Uterus (tissue), 4 donors: ENCODE measurements around the gene ARSB. TPM values are rescaled to one million over a fixed set of nuclear protein-coding genes. Genes with fewer than 3 reads are reported as not detected.

Source experiments
- DNase-seq, 2 donors: peaks; one replicate each; pipeline ENCODE4 v3.0.0-alpha.2; 2019 to 2020
- H3K27ac ChIP-seq, 2 donors: fragments of 200-600 bp; sonication (generic); 1 replicate in 1 of 2; 2 replicates in 1 of 2; pipeline ENCODE4 v1.5.1; 2016 to 2018
- H3K27me3 ChIP-seq, 2 donors: fragments of 200-600 bp; sonication (generic); one replicate each; pipeline ENCODE4 v1.5.1; 2018 to 2019; ENCODE audit warnings: control low read depth in 1 of 2
- H3K36me3 ChIP-seq, 2 donors: fragments of 200-600 bp; sonication (generic); one replicate each; pipeline ENCODE4 v1.5.1; 2019; ENCODE audit warnings: control low read depth in 1 of 2
- H3K4me1 ChIP-seq, 2 donors: fragments of 200-600 bp; sonication (generic); one replicate each; pipeline ENCODE4 v1.5.1; 2018 to 2019; ENCODE audit warnings: control low read depth in 1 of 2
- H3K4me3 ChIP-seq, 2 donors: fragments of 200-600 bp; sonication (generic); 1 replicate in 1 of 2; 2 replicates in 1 of 2; pipeline ENCODE4 v1.5.1; 2018 to 2019; ENCODE audit warnings: mild to moderate bottlenecking in 1 of 2
- H3K9me3 ChIP-seq, 2 donors: fragments of 200-600 bp; sonication (generic); one replicate each; pipeline ENCODE4 v1.5.1; 2019; ENCODE audit warnings: control low read depth in 1 of 2
- CTCF ChIP-seq, 4 experiments: fragments of 200-600 bp in 2 of 4; fragments of 450-650 bp in 2 of 4; sonication (generic) in 2 of 4; IDR thresholded peaks; one replicate each; pipeline ENCODE4 v1.5.1; 2016 to 2019; ENCODE audit warnings: antibody characterized with exemption in 4 of 4, mild to moderate bottlenecking in 2 of 4, moderate library complexity in 1 of 4
- POLR2A ChIP-seq, 2 donors: fragments of 450-650 bp; IDR thresholded peaks; one replicate each; pipeline ENCODE4 v1.6.1; 2016; ENCODE audit warnings: antibody characterized with exemption in 2 of 2, mild to moderate bottlenecking in 1 of 2, moderate library complexity in 1 of 2
- intact Hi-C: fragments of 100-400 bp; cut with DNase I; formaldehyde crosslinking; loops from one replicate; pipeline ENCODE4 v1.15.1; 2023; ENCODE audit warnings: low total_unique reads
- total RNA-seq, 4 donors: library from RNA; depleted of rRNA in 3 of 4; stranded (reverse); fragments of >200 nt in 3 of 4; gene quantifications; one replicate each; pipeline versions ENCODE4 v1.1.0 to v1.2.4, GENCODE V29; 2014 to 2023
- donor health status: DM: yes; HTN: yes; CAD: no.

Gene ARSB
- 10 to 100 TPM in 3 of 4 donors, 1 to 10 TPM in 1; 10.0 to 22.7 (median 15.1) TPM for total RNA-seq

DNA sequence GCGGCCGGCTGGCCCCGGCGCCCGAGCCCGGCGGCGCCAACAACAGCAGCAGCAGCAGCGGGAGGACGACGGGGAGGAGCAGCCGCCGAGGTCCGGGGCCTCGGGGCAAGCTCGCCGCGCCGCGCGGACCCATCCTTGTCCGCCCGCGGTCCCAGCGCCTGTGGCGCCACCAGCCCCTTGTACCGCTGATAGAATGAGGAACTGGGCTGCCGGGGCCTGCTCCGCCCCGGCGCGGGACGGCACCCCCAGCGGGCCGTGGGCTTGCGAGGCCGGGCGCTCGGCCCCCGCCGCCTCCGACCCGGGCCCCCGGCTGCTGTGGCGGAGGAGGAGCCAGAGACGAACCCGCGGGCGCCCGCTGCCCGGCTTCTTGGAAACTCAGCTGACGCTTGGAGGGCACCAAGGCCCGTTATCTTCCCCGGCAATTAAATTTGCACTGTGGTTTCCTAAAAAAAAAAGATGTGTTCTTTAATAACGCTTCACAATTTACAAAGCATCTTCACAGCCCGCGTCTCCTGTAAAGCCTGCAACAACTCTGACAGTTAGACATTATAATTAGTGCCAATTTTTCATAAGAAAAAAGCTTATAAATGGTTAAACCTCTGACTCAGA is at the start of gene ARSB:
Gene ARSB, minus strand, starts transcription at position 195 of the 609 bp plus-strand sequence. Its CDS starts 62 bp downstream, at position 133.
- no peak for TF ChIP-seq POLR2A (IDR thresholded peaks at IDR 0.05)
- TF ChIP-seq CTCF (IDR thresholded peaks at IDR 0.05): peak in 1 of 4 experiments; percentile 15
- peaks cover 0 to 9% of the 10 kb centered on the region in 2 donors for H3K4me1 ChIP-seq
- H3K4me3 ChIP-seq: peak within 1 kb of the TSS; percentile 71 to 98
- H3K27ac ChIP-seq: peak within 1 kb of the TSS; percentile 100
- no peaks in the 10 kb centered on the region for H3K27me3 ChIP-seq
- H3K9me3 ChIP-seq: no peaks in the 10 kb centered on the region
- DNase-seq: peak in 1 of 2 donors; percentile 57
- intact Hi-C loops: no loop called here
- H3K36me3 ChIP-seq: no peaks in the 10 kb centered on the region

DNA sequence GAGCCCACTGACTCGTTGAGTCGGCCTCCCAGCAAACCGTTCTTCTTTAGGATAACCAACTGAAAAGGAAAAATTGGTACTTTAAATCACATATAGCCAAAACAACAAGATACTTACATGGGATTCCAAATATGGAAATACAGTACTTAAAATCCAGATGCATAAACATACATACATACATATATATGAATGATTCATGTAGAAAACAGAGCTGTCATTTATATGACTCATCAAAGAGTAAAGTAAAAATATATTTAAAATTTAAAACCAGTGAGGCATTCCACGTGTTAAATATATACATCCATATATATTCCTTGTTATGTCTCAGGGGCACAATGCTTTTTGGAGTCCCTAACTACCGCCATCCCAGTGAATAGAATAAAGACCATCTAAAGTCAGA is 47.7 kb upstream of the ARSB start:
- H3K4me3 ChIP-seq: no peak overlapping the region

DNA sequence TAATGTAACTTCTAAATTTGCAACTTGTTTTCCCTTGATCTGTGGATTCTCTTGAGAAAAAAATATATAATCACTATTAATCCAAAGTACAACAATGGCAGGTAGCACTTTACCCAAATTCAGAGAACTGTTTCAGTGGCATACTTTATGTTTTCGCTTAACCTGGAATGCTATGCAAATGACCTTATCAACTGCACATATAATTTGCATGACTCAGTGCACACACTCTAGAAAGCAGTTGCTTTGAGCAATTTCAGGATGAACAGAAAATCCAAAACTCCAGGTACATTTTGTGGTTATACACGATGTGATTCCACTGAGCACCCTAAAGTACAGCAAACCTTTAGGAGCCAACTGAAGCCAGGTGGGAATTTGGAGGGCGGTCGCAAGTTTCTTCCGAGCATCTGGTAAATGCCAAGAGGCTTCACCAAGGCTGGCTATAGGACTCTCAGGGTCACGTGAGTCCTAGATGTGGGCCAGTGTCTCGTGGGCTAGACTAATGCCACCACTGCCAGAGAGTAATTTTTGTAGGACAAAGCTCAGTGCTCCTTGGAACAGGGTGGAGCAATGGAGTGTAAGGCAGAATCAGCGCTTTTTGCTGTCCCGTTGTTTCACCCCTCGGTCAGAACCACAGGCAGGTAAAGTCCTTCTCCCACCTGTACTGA is 47.1 kb upstream of the ARSB start:
- Histone ChIP-seq H3K4me3 (no peak overlapping the region), H3K9me3 (no peaks in the 10 kb centered on the region), H3K27me3 (no peaks in the 10 kb centered on the region), H3K4me1 (no peaks in the 10 kb centered on the region), H3K27ac (no peak overlapping the region), H3K36me3 (no peaks in the 10 kb centered on the region)
- intact Hi-C loops: no loop called here
- TF ChIP-seq POLR2A (IDR thresholded peaks at IDR 0.05) (no peak), CTCF (IDR thresholded peaks at IDR 0.05) (no peak)
- DNase-seq: no peak

More for the DNA sequence above, 47.7 kb upstream of the ARSB start:
- no peak for DNase-seq
- Histone ChIP-seq H3K36me3 (no peaks in the 10 kb centered on the region), H3K27ac (no peak overlapping the region), H3K27me3 (no peaks in the 10 kb centered on the region), H3K4me1 (no peaks in the 10 kb centered on the region), H3K9me3 (no peaks in the 10 kb centered on the region)
- no peak for TF ChIP-seq CTCF (IDR thresholded peaks at IDR 0.05)
- no peak for TF ChIP-seq POLR2A (IDR thresholded peaks at IDR 0.05)
- intact Hi-C loops: no loop called here

DNA sequence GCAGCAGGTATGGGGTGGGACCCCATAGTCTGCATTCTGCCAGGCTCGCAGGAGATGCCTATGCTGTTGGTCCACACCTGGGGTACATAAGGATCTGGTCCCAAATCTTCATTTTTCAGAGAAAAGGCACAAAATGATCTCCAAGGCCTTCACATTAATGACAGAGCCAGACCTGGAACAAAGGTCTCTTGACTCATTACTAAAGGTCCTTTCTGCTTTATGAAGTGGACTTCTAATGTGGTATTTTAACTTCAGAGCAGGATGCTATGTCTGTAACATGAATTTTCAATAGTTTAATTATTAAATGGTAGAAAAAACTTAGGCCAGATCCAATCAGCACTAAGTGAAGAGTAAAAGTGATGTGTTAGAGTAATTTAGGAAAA is 46.4 kb upstream of the ARSB start:
- no peak overlapping the region for H3K27ac ChIP-seq
- H3K9me3 ChIP-seq: no peaks in the 10 kb centered on the region
- TF ChIP-seq CTCF (IDR thresholded peaks at IDR 0.05) (no peak), POLR2A (IDR thresholded peaks at IDR 0.05) (no peak)
- H3K4me1 ChIP-seq: no peaks in the 10 kb centered on the region
- no peak for DNase-seq
- intact Hi-C loops: no loop called here
- no peaks in the 10 kb centered on the region for H3K36me3 ChIP-seq
- no peaks in the 10 kb centered on the region for H3K27me3 ChIP-seq
- no peak overlapping the region for H3K4me3 ChIP-seq

- TF ChIP-seq POLR2A (IDR thresholded peaks at IDR 0.05) (no peak), CTCF (IDR thresholded peaks at IDR 0.05) (no peak)
- H3K9me3 ChIP-seq: no peaks in the 10 kb centered on the region
- DNase-seq: no peak
- no peak overlapping the region for H3K4me3 ChIP-seq
- H3K4me1 ChIP-seq: no peaks in the 10 kb centered on the region
- H3K27ac ChIP-seq: no peak overlapping the region
- intact Hi-C loops: no loop called here
- H3K27me3 ChIP-seq: no peaks in the 10 kb centered on the region
- no peaks in the 10 kb centered on the region for H3K36me3 ChIP-seq
Measured at GRCh38 chr5:79030663-79031484, 45.8 kb upstream of the ARSB start.
